Stimulated activated CD4-positive, alpha-beta T cell treated with anti-CD3 and anti-CD28 coated beads, Interleukin-1b, Interleukin-23, amount 100 ng/mL, for 4 hours (primary cell): ENCODE measurements around the gene LY6G6F.

Experiments used
- DNase-seq, 2 donors: peaks; one replicate each; pipeline ENCODE4 v3.0.0-alpha.2; 2020; ENCODE audit warnings: low read depth in 2 of 2

The LY6G6F gene

DNA sequence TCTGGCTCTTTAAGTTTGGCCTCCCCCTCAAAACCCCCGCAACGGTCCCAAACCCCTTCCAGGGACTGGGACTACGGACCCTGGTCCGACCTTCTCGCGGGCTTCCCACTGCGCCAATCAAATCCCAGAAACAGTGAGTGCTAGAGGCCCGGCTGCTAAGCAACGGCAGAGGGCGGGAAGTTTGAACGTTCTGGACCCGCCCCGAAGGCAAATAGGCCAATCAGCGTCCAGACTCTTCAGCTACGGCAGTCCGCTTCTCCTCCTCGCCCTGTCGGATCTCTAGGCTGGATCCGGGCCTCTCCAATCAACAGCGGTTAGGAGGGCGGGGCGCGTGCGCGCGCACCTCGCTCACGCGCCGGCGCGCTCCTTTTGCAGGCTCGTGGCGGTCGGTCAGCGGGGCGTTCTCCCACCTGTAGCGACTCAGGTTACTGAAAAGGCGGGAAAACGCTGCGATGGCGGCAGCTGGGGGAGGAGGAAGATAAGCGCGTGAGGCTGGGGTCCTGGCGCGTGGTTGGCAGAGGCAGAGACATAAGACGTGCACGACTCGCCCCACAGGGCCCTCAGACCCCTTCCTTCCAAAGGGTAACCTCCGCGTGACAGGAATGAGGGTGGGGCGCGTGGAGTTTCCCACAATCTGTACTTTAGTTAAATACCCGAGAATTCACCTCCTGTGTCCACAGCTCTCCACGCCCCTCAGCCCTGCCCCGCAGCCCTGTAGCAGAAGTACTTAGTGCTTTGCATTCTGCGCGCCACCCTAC lies 33.2 kb downstream of the LY6G6F start, which contains the start of gene MSH5:
TSS of gene MSH5 (plus strand) at position 367 of the 758 bp plus-strand sequence. CDS start 462 bp downstream, outside the sequence.
- DNase-seq = peak; percentile 90 to 91

DNA sequence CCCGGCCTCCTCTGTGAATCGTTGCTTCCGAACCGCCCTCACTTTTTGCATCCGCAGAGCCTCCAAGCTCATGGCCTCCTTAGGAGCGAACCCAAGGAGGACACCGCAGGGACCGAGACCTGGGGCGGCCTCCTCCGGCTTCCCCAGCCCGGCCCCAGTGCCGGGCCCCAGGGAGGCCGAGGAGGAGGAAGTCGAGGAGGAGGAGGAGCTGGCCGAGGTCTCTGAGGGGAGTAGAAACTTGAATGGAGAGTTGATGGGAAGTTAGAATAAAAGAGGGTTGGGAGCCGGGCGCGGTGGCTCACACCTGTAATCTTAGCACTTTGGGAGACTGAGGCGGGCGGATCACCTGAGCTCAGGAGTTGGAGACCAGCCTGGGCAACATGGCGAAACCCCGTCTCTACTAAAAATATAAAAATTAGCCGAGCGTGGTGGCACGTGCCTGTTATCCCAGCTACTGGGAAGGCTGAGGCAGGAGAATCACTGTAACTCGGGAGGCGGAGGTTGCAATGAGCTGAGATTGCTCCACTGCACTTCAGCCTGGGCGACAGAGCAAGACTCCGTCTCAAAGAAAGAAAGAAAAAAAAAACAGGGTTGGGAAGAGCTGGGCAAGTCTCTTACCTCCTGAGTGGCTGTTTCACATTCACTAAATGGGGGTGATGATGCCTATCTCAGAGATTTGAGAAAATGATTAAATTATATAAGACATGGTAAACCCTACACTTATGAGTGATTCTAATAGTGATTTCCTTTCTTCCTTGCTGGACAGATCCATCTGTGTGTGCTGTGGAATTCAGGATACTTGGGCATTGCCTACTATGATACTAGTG lies 33.9 kb downstream of the LY6G6F start:
- no peak for DNase-seq

DNA sequence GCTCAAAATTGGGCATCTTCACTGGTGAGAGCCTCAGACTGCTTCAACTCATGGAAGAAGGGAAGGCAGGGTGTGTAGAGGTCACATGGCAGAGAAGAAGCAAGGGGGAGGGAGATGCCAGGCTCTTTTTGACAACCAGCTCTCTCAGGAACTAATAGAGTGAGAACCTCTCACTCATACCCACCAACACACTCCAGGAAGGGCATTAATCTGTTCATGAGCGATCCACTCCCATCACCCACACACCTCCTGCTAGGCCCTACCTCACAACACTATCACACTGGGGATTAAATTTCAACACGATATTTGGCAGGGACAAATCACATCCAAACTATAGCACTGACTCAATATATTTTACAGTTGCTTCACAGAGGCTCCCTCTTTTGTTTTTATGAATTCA lies 35.1 kb downstream of the LY6G6F start:
- DNase-seq = no peak

DNA sequence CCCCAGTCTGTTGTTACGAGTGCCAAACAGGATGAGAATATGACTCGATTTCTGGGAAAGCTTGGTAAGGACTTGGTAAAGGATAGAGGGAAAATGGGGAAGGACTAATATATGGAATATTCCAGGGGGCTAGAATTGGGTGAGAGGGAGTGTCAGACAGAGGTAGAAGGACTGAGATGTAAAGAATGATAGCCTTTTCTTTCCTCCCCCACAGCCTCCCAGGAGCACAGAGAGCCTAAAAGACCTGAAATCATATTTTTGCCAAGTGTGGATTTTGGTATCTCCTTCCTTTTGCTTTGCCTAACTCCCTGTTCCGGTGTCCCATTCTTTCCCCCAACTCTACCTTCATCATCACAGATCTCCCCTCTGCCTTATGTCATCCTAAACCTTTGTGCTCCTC lies 36.2 kb downstream of the LY6G6F start:
- no peak for DNase-seq

GRCh38 chr6:31744422-31744821 lies 37.8 kb downstream of the LY6G6F start:
- no peak for DNase-seq

GRCh38 chr6:31749301-31750036 lies 42.8 kb downstream of the LY6G6F start:
- DNase-seq = no peak

DNA sequence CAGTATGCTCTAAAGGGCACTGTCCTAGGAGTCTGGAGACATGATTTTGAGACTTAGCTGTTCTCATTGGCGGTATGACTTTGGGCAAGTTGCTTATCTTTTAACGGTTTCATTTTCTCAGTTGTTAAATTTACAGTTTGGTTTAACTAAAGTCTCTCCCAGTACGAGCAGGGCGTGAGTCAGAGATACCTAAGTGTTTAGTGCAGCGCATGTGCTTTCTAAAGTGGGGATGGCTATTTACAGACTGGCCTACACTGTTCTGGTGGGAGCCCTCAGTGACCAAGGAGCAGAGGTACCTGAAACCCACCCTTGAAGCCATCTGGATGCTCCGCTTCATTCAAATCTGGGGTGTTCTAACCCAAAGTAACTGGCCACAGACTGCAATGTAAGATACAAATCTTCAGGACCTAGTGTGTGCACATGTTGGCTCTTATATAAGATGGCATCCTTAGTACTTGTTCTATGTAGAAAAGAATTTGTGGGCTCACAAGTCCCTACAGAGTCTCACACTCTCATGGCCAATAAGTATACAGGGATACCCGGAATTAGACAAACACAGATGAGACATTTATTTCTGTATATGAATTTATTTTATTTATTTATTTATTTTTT lies 43.9 kb downstream of the LY6G6F start:
- no peak for DNase-seq

GRCh38 chr6:31752739-31753319 lies 46.2 kb downstream of the LY6G6F start:
- DNase-seq = no peak

- DNase-seq = no peak
Observed at GRCh38 chr6:31758281-31758680, 51.6 kb downstream of the LY6G6F start.
